ENCODE data around the gene PRSS16. TPM values are rescaled to one million over a fixed set of nuclear protein-coding genes. Genes with fewer than 3 reads are reported as not detected.

Gene PRSS16
- total and polyA plus RNA-seq, 7 donors, result 13.3 to 28.7 (median 27.0) TPM; not detected in 4

DNA sequence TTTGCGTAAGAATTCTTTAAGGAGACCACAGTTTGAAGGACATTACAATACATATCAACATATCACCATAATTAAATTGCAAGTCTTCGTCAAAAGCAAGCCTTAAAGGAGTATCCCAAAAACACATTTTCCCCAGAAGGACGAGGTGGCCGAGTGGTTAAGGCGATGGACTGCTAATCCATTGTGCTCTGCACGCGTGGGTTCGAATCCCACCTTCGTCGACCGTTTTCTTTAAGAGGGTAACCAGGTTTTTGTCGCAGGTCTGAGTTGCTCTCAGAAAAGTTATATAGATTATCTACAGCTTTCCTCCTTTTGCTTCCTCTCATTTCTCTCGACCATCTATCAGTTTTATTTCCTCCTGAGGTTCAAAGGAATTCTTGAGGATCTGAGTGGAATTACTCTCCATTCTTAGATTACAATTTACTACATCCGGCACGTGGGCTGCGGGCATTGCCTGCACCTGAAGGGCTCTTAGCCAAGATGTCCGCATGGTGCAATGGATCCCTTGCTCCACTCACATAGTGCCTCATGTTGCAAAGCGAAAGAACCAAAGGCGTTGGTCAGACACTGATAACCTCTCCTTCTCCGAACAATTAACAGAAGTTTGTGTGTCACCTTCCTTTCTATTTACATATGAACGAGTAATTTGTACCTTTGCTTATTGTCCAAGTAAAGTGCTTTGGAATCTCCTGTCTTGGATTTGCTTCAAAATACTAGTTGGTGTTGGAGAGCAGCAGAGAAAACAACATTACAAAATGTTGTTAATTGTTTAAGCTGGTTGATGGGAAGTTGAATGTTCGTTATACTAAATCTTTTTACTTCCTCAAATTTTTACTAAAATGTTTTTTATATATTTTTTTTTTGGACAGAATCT lies 50.6 kb downstream of the PRSS16 start:
- TF ChIP-seq POLR2A (IDR thresholded peaks at IDR 0.05) (no peak), POLR2AphosphoS5 (IDR thresholded peaks at IDR 0.05) (no peak), EP300 (IDR thresholded peaks at IDR 0.05) (no peak)
- TF ChIP-seq, protein P1, sequence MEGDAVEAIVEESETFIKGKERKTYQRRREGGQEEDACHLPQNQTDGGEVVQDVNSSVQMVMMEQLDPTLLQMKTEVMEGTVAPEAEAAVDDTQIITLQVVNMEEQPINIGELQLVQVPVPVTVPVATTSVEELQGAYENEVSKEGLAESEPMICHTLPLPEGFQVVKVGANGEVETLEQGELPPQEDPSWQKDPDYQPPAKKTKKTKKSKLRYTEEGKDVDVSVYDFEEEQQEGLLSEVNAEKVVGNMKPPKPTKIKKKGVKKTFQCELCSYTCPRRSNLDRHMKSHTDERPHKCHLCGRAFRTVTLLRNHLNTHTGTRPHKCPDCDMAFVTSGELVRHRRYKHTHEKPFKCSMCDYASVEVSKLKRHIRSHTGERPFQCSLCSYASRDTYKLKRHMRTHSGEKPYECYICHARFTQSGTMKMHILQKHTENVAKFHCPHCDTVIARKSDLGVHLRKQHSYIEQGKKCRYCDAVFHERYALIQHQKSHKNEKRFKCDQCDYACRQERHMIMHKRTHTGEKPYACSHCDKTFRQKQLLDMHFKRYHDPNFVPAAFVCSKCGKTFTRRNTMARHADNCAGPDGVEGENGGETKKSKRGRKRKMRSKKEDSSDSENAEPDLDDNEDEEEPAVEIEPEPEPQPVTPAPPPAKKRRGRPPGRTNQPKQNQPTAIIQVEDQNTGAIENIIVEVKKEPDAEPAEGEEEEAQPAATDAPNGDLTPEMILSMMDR (IDR thresholded peaks at IDR 0.05), result no peak
- H3K9me3 ChIP-seq, result peaks cover 0 to 4% (median 3%) of the 10 kb centered on the region in 4 donors
- peaks cover 17 to 100% (median 78%) of the 10 kb centered on the region in 3 donors for H3K27me3 ChIP-seq
- intact Hi-C loops (cut with DNase I), result no loop called here
- H3K4me3 ChIP-seq, result no peak overlapping the region
- 22 to 25% methylated on average over 22 of the region's 22 CpGs for WGBS, 2 donors
- H3K4me1 ChIP-seq, result no peaks in the 10 kb centered on the region
- no peaks in the 10 kb centered on the region for H3K36me3 ChIP-seq
- H3K27ac ChIP-seq, result no peak overlapping the region
- no peak for DNase-seq

DNA sequence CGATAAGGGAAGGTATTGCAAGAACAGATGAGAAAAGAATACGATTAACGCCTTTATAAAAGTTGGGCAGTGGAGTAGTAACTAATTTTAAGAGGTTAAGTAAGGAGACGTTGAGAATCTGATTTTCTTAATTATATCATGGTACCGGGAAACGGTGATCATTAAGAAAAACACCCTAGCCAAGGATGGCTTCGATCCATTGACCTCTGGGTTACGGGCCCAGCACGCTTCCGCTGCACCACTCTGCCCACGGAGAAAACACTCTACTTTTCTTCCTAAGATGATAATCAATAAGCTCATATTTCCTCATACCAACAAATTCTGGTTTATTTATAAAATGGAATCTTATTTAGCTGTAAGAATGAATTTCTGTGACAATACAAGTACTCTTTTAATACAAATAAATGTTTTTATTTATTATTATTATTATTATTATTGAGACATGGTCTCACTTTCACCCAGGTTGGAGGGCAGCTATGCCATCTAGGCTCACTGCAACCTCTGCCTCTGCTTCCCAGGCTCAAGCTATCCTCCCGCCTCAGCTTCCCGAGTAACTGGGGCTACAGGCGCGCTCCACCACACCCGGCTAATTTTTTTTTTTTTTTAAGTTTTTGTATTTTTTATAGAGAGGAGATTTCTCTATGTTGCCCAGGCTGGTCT lies 56.2 kb downstream of the PRSS16 start:
- WGBS, 2 donors, result 42 to 75% methylated on average over 16 of the region's 16 CpGs
- H3K36me3 ChIP-seq, result no peaks in the 10 kb centered on the region
- peaks cover 0 to 3% (median 0%) of the 10 kb centered on the region in 4 donors for H3K9me3 ChIP-seq
- no peak for DNase-seq
- H3K4me3 ChIP-seq, result no peak overlapping the region
- H3K4me1 ChIP-seq, result no peaks in the 10 kb centered on the region
- peaks cover 8 to 95% (median 40%) of the 10 kb centered on the region in 3 donors for H3K27me3 ChIP-seq
- H3K27ac ChIP-seq, result no peak overlapping the region
- no peak for TF ChIP-seq EP300 (IDR thresholded peaks at IDR 0.05)
- no peak for TF ChIP-seq POLR2AphosphoS5 (IDR thresholded peaks at IDR 0.05)
- intact Hi-C loops (cut with DNase I), result no loop called here

Other genes starting within 250 kb of the PRSS16 start
- not detected for gene POM121L2, start 64.6 kb downstream of the PRSS16 start, total RNA-seq
- not detected for gene POM121L2, start 64.6 kb downstream of the PRSS16 start, polyA plus RNA-seq
- gene ZNF391, start 141.1 kb downstream of the PRSS16 start, total RNA-seq, result 10 to 100 TPM in 1 of 4 donors, 1 to 10 TPM in 3; 3.5 to 14.1 (median 5.4) TPM
- 1 to 10 TPM in 1 of 3 donors, under 1 TPM in 2; under 0.01 to 1.1 (median 0.46) TPM for gene ZNF391, start 141.1 kb downstream of the PRSS16 start, polyA plus RNA-seq
- gene ZNF184, start 225.4 kb downstream of the PRSS16 start, total RNA-seq, result 1 to 10 TPM; 4.3 to 8.6 (median 7.3) TPM
- gene ZNF184, start 225.4 kb downstream of the PRSS16 start, polyA plus RNA-seq, result 1 to 10 TPM; 2.1 to 3.1 (median 3.0) TPM

Data from sigmoid colon (tissue), 7 donors.